Activated CD4-positive, alpha-beta T cell treated with anti-CD3 and anti-CD28 coated beads for 36 hours (primary cell): Measurements from ENCODE around the gene PLXNA4. TPM values are rescaled to one million over a fixed set of nuclear protein-coding genes. Genes with fewer than 3 reads are reported as not detected.

Experiments used
- ATAC-seq: fragments of 200-7000 bp; cut with Tn5 transposase; one replicate; pipeline ENCODE4 v1.10.0; 2021; ENCODE audit warnings: mild to moderate bottlenecking, moderate library complexity
- CTCF ChIA-PET: fragments of 350-600 bp; sonication (Branson Sonifier 250); formaldehyde crosslinking; loops from one replicate; lab custom pipeline; 2021; ENCODE audit warnings: antibody characterized with exemption; lab: Charles Lee
- POLR2A ChIA-PET: fragments of 350-600 bp; sonication (Branson Sonifier 250); formaldehyde crosslinking; loops from one replicate; lab custom pipeline; 2021; ENCODE audit warnings: antibody characterized with exemption, inconsistent platforms; lab: Charles Lee
- DNase-seq: peaks from one replicate; pipeline ENCODE4 v3.0.0-alpha.2; 2020
- H3K27ac Mint-ChIP-seq: one replicate; pipeline ENCODE4 v1.8.0; 2021; ENCODE audit warnings: mixed read lengths
- H3K27me3 Mint-ChIP-seq: one replicate; pipeline ENCODE4 v1.8.0; 2021; ENCODE audit warnings: mixed read lengths
- H3K36me3 Mint-ChIP-seq: one replicate; pipeline ENCODE4 v1.8.0; 2021; ENCODE audit warnings: low read depth, mixed read lengths
- H3K4me1 Mint-ChIP-seq: one replicate; pipeline ENCODE4 v1.8.0; 2021; ENCODE audit warnings: mixed read lengths
- H3K4me3 Mint-ChIP-seq: one replicate; pipeline ENCODE4 v1.8.0; 2021; ENCODE audit warnings: mild to moderate bottlenecking, moderate library complexity, mixed read lengths
- H3K9me3 Mint-ChIP-seq: one replicate; pipeline ENCODE4 v1.8.0; 2021; ENCODE audit warnings: low read depth, mixed read lengths
- intact Hi-C, 2 experiments: fragments of 100-400 bp; cut with DNase I in 1 of 2; cut with micrococcal nuclease in 1 of 2; formaldehyde crosslinking; loops; one replicate each; pipeline versions ENCODE4 v1.14.2 to v1.15.1; 2022 to 2024; cut with DNase I, micrococcal nuclease
- total RNA-seq, 2 experiments: library from RNA; stranded (reverse); gene quantifications; one replicate each; pipeline ENCODE4 v1.2.3, GENCODE V29; 2021

The PLXNA4 gene
- total RNA-seq, 2 experiments from 2014 or later, result 0.07 to 0.09 TPM

- intact Hi-C loops, result loop anchor here in 1 of 2 experiments (10.0 kb wide), 1 partner anchor 57 kb away; no protein-coding TSS in a partner anchor
- no peak overlapping the region for H3K4me3 Mint-ChIP-seq
- ChIA-PET POLR2A (no interaction called here), CTCF (no interaction called here)
- peaks cover 7% of the 10 kb centered on the region for H3K27me3 Mint-ChIP-seq
- no peak overlapping the region for H3K27ac Mint-ChIP-seq
- no peaks in the 10 kb centered on the region for H3K9me3 Mint-ChIP-seq
- DNase-seq (no peak), ATAC-seq (no peak)
- H3K36me3 Mint-ChIP-seq, result no peaks in the 10 kb centered on the region
- no peaks in the 10 kb centered on the region for H3K4me1 Mint-ChIP-seq
These were observed 314.2 kb downstream of the PLXNA4 start for GRCh38 chr7:132262160-132262470.

DNA sequence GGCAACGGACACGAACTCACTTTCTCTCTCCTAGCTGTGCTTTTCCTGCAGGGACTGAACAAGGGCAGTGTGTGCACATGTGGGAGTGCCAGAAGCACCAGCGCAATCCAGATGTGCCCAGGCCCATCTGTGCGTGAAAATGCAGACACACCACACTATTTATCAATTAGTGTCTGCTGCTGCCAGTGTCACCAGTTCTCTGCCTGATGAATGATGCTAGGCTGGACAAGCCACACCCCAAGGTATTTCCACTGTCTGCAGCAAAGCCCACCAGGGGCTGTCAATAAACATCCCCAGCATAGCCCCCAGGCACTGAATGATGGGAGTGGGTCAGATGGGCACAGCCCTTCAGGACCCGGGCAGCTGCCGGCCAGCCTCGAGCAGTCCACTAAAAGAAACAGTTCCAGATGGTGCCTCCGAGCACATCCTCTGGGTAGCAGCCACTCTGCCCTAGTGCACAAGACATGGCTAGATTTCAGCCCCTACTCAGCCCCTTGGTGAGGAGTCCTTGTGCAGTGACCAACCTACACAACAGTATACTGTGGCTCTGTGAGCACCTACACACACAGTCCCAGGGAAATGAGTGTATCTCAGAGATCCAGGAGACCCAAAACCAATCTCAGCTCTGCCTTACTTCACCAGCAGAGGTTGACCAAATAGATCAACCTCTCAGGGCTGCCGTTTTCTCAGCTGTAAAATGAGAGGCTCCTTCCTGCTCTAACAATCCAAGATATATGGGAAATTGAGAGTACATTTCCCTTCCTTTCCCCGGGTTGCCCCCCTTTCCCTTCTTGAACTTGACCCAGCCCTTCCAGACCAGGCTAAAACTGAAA lies 314.7 kb downstream of the PLXNA4 start:
- H3K27ac Mint-ChIP-seq, result no peak overlapping the region
- no peak for ATAC-seq
- no peaks in the 10 kb centered on the region for H3K4me1 Mint-ChIP-seq
- H3K4me3 Mint-ChIP-seq, result no peak overlapping the region
- peaks cover 7% of the 10 kb centered on the region for H3K27me3 Mint-ChIP-seq
- ChIA-PET CTCF (no interaction called here), POLR2A (no interaction called here)
- no peak for DNase-seq
- H3K36me3 Mint-ChIP-seq, result no peaks in the 10 kb centered on the region
- intact Hi-C loops, result loop anchor here in 1 of 2 experiments (10.0 kb wide), 1 partner anchor 57 kb away; no protein-coding TSS in a partner anchor
- no peaks in the 10 kb centered on the region for H3K9me3 Mint-ChIP-seq

- Mint-ChIP-seq H3K9me3 (no peaks in the 10 kb centered on the region), H3K36me3 (no peaks in the 10 kb centered on the region), H3K4me1 (no peaks in the 10 kb centered on the region), H3K27ac (no peak overlapping the region), H3K27me3 (peaks cover 9% of the 10 kb centered on the region), H3K4me3 (no peak overlapping the region)
- no peak for ATAC-seq
- ChIA-PET CTCF (no interaction called here), POLR2A (no interaction called here)
- no peak for DNase-seq
- intact Hi-C loops, result no loop called here
These were observed 318.0 kb downstream of the PLXNA4 start for GRCh38 chr7:132258231-132258630.

GRCh38 chr7:132257253-132257652 lies 319.0 kb downstream of the PLXNA4 start:
- ChIA-PET POLR2A (no interaction called here), CTCF (no interaction called here)
- no peak for ATAC-seq
- Mint-ChIP-seq H3K27ac (no peak overlapping the region), H3K4me3 (no peak overlapping the region), H3K36me3 (no peaks in the 10 kb centered on the region), H3K27me3 (peaks cover 9% of the 10 kb centered on the region), H3K9me3 (no peaks in the 10 kb centered on the region), H3K4me1 (no peaks in the 10 kb centered on the region)
- no peak for DNase-seq
- intact Hi-C loops, result no loop called here

- H3K36me3 Mint-ChIP-seq, result no peaks in the 10 kb centered on the region
- intact Hi-C loops, result no loop called here
These were observed 319.5 kb downstream of the PLXNA4 start for GRCh38 chr7:132256721-132257212.

GRCh38 chr7:132255898-132256297 lies 320.4 kb downstream of the PLXNA4 start:
- Mint-ChIP-seq H3K27me3 (peaks cover 12% of the 10 kb centered on the region), H3K36me3 (no peaks in the 10 kb centered on the region), H3K4me1 (no peaks in the 10 kb centered on the region), H3K27ac (no peak overlapping the region), H3K9me3 (no peaks in the 10 kb centered on the region), H3K4me3 (no peak overlapping the region)
- POLR2A ChIA-PET, result no interaction called here
- DNase-seq (no peak), ATAC-seq (no peak)
- intact Hi-C loops, result no loop called here
- CTCF ChIA-PET, result no interaction called here

More at GRCh38 chr7:132256721-132257212, 319.5 kb downstream of the PLXNA4 start:
- no peaks in the 10 kb centered on the region for H3K9me3 Mint-ChIP-seq
- DNase-seq, result no peak
- POLR2A ChIA-PET, result no interaction called here
- H3K27ac Mint-ChIP-seq, result no peak overlapping the region
- CTCF ChIA-PET, result no interaction called here
- peaks cover 11% of the 10 kb centered on the region for H3K27me3 Mint-ChIP-seq
- no peak for ATAC-seq
- no peak overlapping the region for H3K4me3 Mint-ChIP-seq
- no peaks in the 10 kb centered on the region for H3K4me1 Mint-ChIP-seq

DNA sequence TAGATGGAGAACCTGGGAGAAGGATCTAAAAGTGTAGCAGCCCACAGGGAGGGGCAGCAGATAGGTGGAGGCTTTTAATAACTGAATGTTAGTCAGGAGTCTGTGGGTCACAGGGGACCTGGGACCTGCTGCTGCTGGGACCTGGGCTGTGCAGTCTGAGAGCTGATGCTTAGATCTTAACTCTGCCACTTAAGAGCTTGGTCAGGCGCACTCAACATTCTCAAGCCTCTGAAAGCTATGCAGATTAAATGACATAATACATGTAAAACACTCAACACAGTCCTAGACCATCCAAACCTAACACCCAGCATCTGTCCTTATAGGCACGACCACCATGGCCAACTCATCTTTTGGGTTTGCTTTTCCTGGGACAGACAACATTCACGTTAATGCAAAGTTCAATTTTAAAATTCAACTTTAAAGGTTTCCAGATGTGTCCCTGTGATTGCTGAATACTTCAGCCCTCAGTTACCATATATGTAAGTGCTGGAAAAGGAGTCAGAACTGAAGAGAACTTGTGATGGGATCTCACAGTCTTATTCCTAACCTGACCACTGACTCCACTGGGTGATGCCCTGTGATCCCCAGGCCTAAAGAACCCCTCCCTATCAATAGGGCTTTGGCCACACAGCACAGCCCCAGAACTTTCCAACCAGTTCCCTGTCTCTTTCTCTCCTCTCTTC lies 321.0 kb downstream of the PLXNA4 start:
- CTCF ChIA-PET, result no interaction called here

GRCh38 chr7:132254455-132254854 lies 321.8 kb downstream of the PLXNA4 start:
- CTCF ChIA-PET, result no interaction called here
- no peaks in the 10 kb centered on the region for H3K9me3 Mint-ChIP-seq
- ATAC-seq (no peak), DNase-seq (no peak)
- no peak overlapping the region for H3K4me3 Mint-ChIP-seq
- no peaks in the 10 kb centered on the region for H3K4me1 Mint-ChIP-seq
- peaks cover 13% of the 10 kb centered on the region for H3K27me3 Mint-ChIP-seq
- no peaks in the 10 kb centered on the region for H3K36me3 Mint-ChIP-seq
- no peak overlapping the region for H3K27ac Mint-ChIP-seq
- POLR2A ChIA-PET, result no interaction called here
- intact Hi-C loops, result no loop called here

More for the DNA sequence above, 321.0 kb downstream of the PLXNA4 start:
- Mint-ChIP-seq H3K27me3 (peaks cover 14% of the 10 kb centered on the region), H3K9me3 (no peaks in the 10 kb centered on the region), H3K36me3 (no peaks in the 10 kb centered on the region), H3K4me3 (no peak overlapping the region), H3K27ac (no peak overlapping the region), H3K4me1 (no peaks in the 10 kb centered on the region)
- intact Hi-C loops, result no loop called here
- no peak for DNase-seq
- no peak for ATAC-seq
- POLR2A ChIA-PET, result no interaction called here

- no peak for DNase-seq
- ChIA-PET CTCF (no interaction called here), POLR2A (no interaction called here)
- Mint-ChIP-seq H3K27ac (no peak overlapping the region), H3K27me3 (peaks cover 11% of the 10 kb centered on the region), H3K4me3 (no peak overlapping the region), H3K4me1 (no peaks in the 10 kb centered on the region), H3K9me3 (no peaks in the 10 kb centered on the region), H3K36me3 (no peaks in the 10 kb centered on the region)
- intact Hi-C loops, result no loop called here
- ATAC-seq, result no peak
These were observed 323.5 kb downstream of the PLXNA4 start for GRCh38 chr7:132252793-132253100.

DNA sequence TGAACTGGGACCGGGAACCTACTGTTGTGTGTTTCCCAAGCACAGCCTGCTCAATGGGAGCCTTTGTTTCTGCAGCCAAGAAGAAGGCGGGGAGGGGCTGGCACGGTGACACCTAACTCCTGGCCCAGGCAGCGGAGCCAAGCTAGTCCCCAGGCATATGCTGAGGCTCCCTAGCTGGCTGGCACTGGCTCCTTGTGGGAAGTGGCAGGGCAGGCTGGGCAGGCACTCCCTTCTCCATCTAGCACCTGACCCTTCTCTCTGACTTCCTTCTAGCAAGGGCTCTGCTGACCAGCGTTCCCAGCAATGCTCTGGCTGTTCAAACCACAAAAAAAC lies 325.0 kb downstream of the PLXNA4 start:
- no peak overlapping the region for H3K27ac Mint-ChIP-seq
- no peaks in the 10 kb centered on the region for H3K9me3 Mint-ChIP-seq
- ATAC-seq, result no peak
- no peaks in the 10 kb centered on the region for H3K36me3 Mint-ChIP-seq
- CTCF ChIA-PET, result no interaction called here
- peaks cover 13% of the 10 kb centered on the region for H3K27me3 Mint-ChIP-seq
- H3K4me1 Mint-ChIP-seq, result no peaks in the 10 kb centered on the region
- DNase-seq, result no peak
- POLR2A ChIA-PET, result no interaction called here
- H3K4me3 Mint-ChIP-seq, result no peak overlapping the region
- intact Hi-C loops, result no loop called here

- ChIA-PET CTCF (interaction anchor here (0.5 kb wide), 1 partner anchor 87 kb away, joined by 3 read pairs; no protein-coding TSS in a partner anchor), POLR2A (no interaction called here)
- Mint-ChIP-seq H3K27me3 (peaks cover 14% of the 10 kb centered on the region), H3K4me3 (no peak overlapping the region), H3K27ac (no peak overlapping the region), H3K36me3 (no peaks in the 10 kb centered on the region), H3K9me3 (peaks cover under 1% of the 10 kb centered on the region), H3K4me1 (no peaks in the 10 kb centered on the region)
- ATAC-seq (no peak), DNase-seq (no peak)
- intact Hi-C loops, result no loop called here
These were observed 325.6 kb downstream of the PLXNA4 start for GRCh38 chr7:132250480-132251326.
